ENCODE data around the gene ANKS6.

DNA sequence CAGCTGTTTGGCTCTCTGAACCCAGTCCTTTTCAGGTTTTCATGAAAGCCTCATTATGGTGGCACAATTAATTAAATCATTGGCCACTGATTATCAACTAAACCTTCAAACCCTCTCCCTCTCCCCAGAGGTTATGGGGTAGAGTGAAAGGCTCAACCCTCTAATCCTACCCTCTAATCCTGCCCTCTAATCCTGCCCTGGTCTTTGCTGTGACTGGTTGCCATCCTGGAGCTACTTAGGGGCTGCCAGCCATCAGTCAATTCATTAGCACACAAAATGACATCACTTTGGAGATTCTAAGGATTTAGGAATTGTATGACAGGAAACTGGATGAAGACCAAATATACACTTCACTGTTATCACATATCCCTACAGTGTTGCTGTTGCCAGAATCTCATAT, 36.1 kb downstream of the ANKS6 start:
- TF ChIP-seq, protein P1, sequence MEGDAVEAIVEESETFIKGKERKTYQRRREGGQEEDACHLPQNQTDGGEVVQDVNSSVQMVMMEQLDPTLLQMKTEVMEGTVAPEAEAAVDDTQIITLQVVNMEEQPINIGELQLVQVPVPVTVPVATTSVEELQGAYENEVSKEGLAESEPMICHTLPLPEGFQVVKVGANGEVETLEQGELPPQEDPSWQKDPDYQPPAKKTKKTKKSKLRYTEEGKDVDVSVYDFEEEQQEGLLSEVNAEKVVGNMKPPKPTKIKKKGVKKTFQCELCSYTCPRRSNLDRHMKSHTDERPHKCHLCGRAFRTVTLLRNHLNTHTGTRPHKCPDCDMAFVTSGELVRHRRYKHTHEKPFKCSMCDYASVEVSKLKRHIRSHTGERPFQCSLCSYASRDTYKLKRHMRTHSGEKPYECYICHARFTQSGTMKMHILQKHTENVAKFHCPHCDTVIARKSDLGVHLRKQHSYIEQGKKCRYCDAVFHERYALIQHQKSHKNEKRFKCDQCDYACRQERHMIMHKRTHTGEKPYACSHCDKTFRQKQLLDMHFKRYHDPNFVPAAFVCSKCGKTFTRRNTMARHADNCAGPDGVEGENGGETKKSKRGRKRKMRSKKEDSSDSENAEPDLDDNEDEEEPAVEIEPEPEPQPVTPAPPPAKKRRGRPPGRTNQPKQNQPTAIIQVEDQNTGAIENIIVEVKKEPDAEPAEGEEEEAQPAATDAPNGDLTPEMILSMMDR (IDR thresholded peaks at IDR 0.05 in 8 of 11, conservative IDR thresholded peaks at IDR 0.05 in 3 of 11), result no peak
- TF ChIP-seq POLR2A (IDR thresholded peaks at IDR 0.05), result no peak

All from spleen (tissue), 7 donors.